Left lobe of liver (tissue), 2 donors: ENCODE data around the gene PPFIBP1. TPM values are rescaled to one million over a fixed set of nuclear protein-coding genes. Genes with fewer than 3 reads are reported as not detected.
A peak's percentile ranks its signal among the peaks of the same experiment; 100 is the strongest.
"Not testable (repeated sequence)": the region's sequence is repeated elsewhere in the genome, so short reads cannot be mapped to it uniquely, and the experiment has no call there.

Experiments
- ATAC-seq: fragments of 200-7000 bp; cut with Tn5 transposase; one replicate; pipeline ENCODE4 v1.9.1; 2020; ENCODE audit warnings: mild to moderate bottlenecking, moderate library complexity
- DNase-seq: peaks from one replicate; pipeline ENCODE4 v3.0.0-alpha.2; 2020; ENCODE audit warnings: low spot score
- total RNA-seq: library from RNA; stranded (reverse); gene quantifications from one replicate; pipeline ENCODE4 v1.2.1, GENCODE V29; 2021
- donor health status: DM: no; HTN: no; CAD: no; lungs with moderate emphysema.
- donor health status: DM: no; HTN: yes; CAD: no.

PPFIBP1 gene
- total RNA-seq, 1 donor from 2014 or later, result 34.9 TPM

DNA sequence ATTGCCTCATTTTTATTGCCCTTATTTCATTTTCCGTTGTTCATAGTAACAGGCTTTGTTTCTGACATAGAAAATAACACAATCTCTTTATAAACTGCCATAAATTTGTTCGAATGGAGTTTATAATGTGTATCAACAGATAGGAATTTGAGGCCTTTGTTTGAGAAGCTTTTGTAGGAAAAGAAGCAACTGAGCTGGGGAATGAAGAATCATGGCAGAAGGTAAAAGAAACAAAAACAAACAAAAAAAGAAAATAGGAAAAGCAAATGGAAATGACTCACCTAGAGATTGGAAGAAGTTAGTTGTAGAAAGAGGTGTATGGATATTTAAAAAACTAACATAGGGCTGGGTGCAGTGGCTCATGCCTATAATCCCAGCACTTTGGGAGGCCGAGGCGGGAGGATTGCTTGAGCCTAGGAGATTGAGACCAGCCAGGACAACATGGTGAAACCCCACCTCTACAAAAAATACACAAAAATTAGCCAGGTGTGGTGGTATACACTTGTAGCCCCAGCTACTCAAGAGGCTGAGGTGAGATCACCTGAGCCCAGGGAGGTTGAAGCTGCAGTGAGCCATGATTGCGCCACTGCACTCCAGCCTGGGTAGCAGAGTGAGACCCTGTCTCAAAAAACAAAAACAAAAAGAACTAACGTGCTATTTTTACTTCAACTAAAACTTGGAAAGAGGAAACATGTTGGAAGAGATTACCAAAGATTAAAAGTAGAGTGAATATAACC, 171.7 kb downstream of the PPFIBP1 start:
- no peak for DNase-seq
- ATAC-seq, result no peak

- no peak for DNase-seq
- ATAC-seq, result peak; percentile 7
Observed at GRCh38 chr12:27696293-27696652, 172.3 kb downstream of the PPFIBP1 start, which contains the start of gene REP15. TSS of gene REP15 (plus strand) at chr12:27696447. CDS start at chr12:27696563, 116 bp downstream.

GRCh38 chr12:27696864-27697564, 173.0 kb downstream of the PPFIBP1 start:
- ATAC-seq (peak; percentile 79), DNase-seq (no peak)

GRCh38 chr12:27703720-27704452, 179.9 kb downstream of the PPFIBP1 start:
- ATAC-seq (peak; percentile 94), DNase-seq (peak; percentile 73)

- DNase-seq (no peak), ATAC-seq (no peak)
Observed at GRCh38 chr12:27705263-27705662, 181.3 kb downstream of the PPFIBP1 start.

DNA sequence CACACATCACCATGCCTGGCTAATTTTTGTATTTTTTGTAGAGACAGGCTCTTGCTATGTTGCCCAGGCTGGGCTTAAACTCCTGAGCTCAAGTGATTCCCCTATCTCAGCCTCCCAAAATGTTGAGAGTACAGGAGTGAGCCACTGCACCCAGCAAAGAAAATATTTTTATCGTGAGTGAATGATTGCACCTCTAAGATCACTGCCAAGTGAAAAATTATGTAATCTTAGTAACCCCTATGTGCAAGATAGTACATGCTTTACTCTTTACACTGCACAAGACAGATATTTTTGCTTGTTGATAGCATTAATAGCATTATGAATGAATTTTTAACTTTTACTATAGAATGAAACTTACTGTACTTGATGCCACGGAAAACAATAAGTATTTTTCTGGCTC, 183.2 kb downstream of the PPFIBP1 start:
- no peak for ATAC-seq
- DNase-seq, result no peak

DNA sequence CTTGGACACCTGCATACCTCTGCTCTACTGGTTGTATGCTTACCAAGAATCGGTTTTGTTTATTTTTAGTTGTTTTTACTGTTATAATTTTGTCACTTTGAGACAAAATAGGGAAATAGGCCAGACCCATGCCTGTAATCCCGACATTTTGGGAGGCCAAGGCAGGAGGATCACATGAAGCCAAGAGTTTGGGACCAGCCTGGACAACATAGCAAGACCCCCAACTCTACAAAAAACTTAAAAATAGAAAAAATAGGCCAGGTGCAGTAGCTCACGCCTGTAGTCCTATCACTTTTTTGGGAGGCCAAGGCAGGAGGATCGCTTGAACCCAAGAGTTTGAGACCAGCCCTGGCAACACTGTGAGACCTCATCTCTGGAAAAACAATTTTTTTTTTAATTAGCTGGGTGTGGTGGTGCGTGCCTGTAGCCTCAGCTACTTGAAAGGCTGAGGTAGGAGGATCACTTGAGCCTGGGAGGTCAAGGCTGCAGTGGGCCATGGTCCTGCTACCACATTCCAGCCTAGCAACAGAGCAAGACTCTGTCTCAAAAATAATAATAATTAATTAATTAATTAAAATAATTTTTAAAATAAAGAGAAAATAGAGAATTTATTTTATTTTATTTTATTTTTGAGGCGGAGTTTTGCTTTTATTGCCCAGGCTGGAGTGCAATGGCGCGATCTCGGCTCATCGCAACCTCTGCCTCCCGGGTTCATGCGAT, 185.4 kb downstream of the PPFIBP1 start:
- DNase-seq, result no peak
- no peak for ATAC-seq

DNA sequence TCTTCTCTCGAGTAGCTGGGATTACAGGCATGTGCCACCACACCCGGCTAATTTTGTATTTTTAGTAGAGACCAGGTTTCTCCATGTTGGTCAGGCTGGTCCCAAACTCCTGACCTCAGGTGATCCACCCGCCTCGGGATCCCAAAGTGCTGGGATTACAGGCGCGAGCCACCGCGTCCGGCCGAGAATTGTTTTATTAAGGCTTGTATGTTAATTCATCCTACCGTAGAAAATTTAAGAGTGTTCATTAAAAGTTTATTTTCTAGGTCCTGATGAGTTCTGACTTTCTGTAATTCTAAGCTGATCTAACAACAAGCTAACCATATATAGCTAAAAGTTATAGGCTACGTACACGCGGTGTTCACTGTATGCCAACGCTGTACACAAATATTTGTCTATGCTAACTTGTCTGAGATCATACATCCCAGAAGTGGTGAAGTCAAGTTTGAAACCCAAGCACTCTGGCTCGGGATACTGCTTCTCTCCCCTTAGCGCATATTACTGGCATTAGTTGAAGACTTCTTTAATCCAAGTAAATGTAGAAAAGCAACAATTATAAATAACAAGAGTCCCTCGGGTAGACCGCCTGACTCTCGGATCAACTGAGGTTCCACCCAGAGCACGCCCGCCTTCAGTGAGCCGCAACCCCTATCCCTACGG, 186.1 kb downstream of the PPFIBP1 start:
- no peak for DNase-seq
- peak; percentile 65 for ATAC-seq

DNA sequence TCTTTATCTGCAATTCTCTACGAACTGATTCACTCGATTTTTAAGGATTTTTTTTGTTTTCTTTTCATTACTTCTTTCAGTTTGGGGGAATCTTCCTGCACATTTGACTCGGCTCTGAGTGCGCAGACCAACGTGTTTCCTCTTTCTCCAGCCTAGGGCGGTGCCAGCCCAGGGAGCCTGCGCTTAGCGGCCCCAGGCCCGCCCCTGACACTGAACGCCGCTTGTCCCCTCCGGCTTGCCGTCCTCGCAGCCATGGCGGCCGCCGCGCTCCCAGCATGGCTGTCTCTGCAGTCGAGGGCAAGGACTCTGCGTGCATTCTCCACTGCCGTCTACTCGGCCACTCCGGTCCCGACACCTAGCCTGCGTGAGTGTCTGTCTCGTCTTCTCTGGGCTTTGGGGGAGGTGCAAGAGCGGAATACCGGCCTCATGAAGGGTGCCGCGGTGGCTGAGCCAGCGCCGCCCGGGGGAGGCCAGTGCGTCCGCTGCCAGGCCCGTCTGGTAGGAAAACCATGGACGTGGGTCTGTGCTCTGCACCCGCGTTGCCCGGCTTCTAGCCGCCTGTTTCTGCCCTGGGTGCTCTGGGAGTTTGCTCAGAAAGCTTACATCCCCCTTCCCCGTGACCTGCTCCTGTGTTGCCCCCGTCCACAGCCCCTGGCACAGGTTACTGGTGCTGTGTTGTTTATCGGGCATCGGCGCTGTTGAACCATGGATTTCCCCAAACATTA, 186.7 kb downstream of the PPFIBP1 start, which contains the start of gene MRPS35:
TSS of gene MRPS35 (plus strand) at position 241 of the 725 bp plus-strand sequence. CDS start at position 253, 12 bp downstream.
- DNase-seq, result peak; percentile 94
- ATAC-seq, result peak; percentile 96

DNA sequence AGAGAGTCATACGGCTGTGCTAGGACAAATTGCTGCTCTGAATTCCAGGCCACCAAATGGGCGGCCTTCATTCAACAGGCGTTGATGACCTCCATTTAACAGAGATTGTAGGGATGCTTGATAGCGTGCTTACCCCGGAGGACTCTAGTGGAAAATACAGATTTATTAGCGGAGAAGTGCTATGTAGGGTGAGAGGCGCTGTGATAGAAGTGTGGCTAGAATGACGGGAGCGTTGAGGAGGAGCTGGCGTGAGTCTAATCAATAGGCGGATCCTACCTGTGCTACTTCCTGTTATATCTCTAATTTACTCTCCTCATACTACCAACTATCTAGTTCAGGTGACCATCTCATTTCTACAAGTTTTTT, 187.3 kb downstream of the PPFIBP1 start:
- DNase-seq (no peak), ATAC-seq (peak; percentile 24)

GRCh38 chr12:27711967-27712366, 188.0 kb downstream of the PPFIBP1 start:
- no peak for ATAC-seq

GRCh38 chr12:27723212-27723611, 199.2 kb downstream of the PPFIBP1 start:
- DNase-seq, result no peak
- ATAC-seq, result no peak

More at GRCh38 chr12:27711967-27712366, 188.0 kb downstream of the PPFIBP1 start:
- no peak for DNase-seq

- no peak for ATAC-seq
- DNase-seq, result no peak
Observed at GRCh38 chr12:27730097-27730588, 206.1 kb downstream of the PPFIBP1 start.

GRCh38 chr12:27732281-27732680, 208.3 kb downstream of the PPFIBP1 start:
- peak; percentile 60 for DNase-seq
- peak; percentile 98 for ATAC-seq

DNA sequence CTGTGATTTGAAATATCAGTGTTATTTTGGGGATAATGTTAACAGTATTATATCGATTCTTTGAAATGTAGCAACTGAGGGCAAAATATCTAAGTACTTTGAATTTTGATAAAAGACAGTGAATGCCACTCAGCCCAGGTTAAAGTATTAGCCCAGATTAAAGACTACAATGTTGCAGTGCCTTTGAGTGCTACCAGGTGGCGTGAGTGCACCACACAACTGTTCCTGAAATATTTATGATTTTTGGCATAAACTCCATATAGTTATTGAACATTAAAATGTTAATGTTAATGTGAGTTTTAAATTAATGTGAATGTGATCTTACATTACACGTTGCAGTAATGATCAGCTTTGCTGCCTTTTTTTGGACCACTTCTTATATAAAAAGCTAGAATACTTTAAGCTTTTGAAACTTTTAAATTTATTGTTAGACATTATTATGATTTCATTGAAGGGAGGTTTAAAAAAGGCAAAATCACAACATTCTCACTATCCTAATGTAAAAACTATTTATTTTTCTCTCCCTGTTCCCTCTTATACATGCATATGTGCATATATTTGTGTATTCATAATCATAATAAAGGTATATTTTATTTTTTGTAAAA, 209.1 kb downstream of the PPFIBP1 start:
- DNase-seq (no peak), ATAC-seq (peak; percentile 87)

DNA sequence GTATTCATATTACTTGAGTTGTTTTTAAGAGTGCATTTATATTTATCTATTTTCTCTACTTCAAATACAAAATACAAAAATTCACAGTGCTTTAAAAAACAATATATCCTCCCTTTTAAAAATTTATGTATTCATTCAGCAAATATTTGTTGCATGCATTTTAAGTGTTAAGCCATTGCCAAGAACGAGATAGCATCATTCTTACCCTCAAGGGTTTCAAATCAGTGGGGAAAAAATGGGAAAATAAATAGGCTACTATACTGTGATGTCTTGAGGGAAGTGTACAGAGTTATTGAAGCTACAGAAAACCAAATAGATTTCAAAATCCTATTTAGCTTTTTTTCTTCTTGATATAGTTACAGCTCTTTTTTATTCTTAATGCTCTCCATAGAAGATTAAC, 209.8 kb downstream of the PPFIBP1 start:
- DNase-seq (no peak), ATAC-seq (no peak)

- not testable (repeated sequence) for ATAC-seq
Observed at GRCh38 chr12:27734321-27734720, 210.3 kb downstream of the PPFIBP1 start.

GRCh38 chr12:27743601-27744000, 219.6 kb downstream of the PPFIBP1 start:
- no peak for DNase-seq
- ATAC-seq, result no peak

More at GRCh38 chr12:27734321-27734720, 210.3 kb downstream of the PPFIBP1 start:
- not testable (repeated sequence) for DNase-seq
